Muscle layer of duodenum (tissue), 2 donors: ENCODE results near the gene RSL1D1.
A peak's percentile ranks its signal among the peaks of the same experiment; 100 is the strongest.
"Not testable (repeated sequence)": the region's sequence is repeated elsewhere in the genome, so short reads cannot be mapped to it uniquely, and the experiment has no call there.

ENCODE experiments used
- H3K27ac ChIP-seq: one replicate; pipeline ENCODE4 v1.7.0; 2013; ENCODE audit warnings: mild to moderate bottlenecking, low read length
- H3K27me3 ChIP-seq: one replicate; pipeline ENCODE4 v1.7.0; 2013; ENCODE audit warnings: low read depth, mild to moderate bottlenecking, control low read depth, low read length
- H3K36me3 ChIP-seq, 2 donors: one replicate each; pipeline ENCODE4 v1.7.0; 2013; ENCODE audit warnings: low read length in 2 of 2, control low read depth in 1 of 2, mild to moderate bottlenecking in 1 of 2; ENCODE audit not compliant: insufficient read depth in 2 of 2, control insufficient read depth in 1 of 2
- H3K4me1 ChIP-seq, 2 donors: one replicate each; pipeline ENCODE4 v1.7.0; 2013; ENCODE audit warnings: low read length in 2 of 2, mild to moderate bottlenecking in 2 of 2, control low read depth in 1 of 2, moderate library complexity in 1 of 2; ENCODE audit not compliant: insufficient read depth in 2 of 2, control insufficient read depth in 1 of 2
- H3K4me3 ChIP-seq, 2 donors: one replicate each; pipeline ENCODE4 v1.7.0; 2013; ENCODE audit warnings: low read length in 2 of 2, low read depth in 1 of 2, mild to moderate bottlenecking in 1 of 2
- H3K9me3 ChIP-seq, 2 donors: one replicate each; pipeline ENCODE4 v1.7.0; 2013; ENCODE audit warnings: low read length in 2 of 2, control low read depth in 1 of 2, mild to moderate bottlenecking in 1 of 2; ENCODE audit not compliant: control insufficient read depth in 1 of 2
- donor health status: healthy.

Gene RSL1D1

GRCh38 chr16:11818970-11819369 is 32.4 kb downstream of the RSL1D1 start:
- not testable (repeated sequence) for H3K27ac ChIP-seq, H3K36me3 ChIP-seq, H3K27me3 ChIP-seq, H3K4me1 ChIP-seq, H3K9me3 ChIP-seq, H3K4me3 ChIP-seq

- Histone ChIP-seq H3K27me3 (no peaks in the 10 kb centered on the region), H3K27ac (no peak overlapping the region), H3K4me3 (no peak overlapping the region), H3K36me3 (no peaks in the 10 kb centered on the region), H3K4me1 (no peaks in the 10 kb centered on the region), H3K9me3 (no peaks in the 10 kb centered on the region)
These were observed 35.2 kb downstream of the RSL1D1 start for GRCh38 chr16:11816123-11816522.

GRCh38 chr16:11814800-11815199 is 36.5 kb downstream of the RSL1D1 start:
- H3K4me3 ChIP-seq, H3K27me3 ChIP-seq, H3K36me3 ChIP-seq, H3K4me1 ChIP-seq, H3K27ac ChIP-seq, H3K9me3 ChIP-seq: not testable (repeated sequence)

- Histone ChIP-seq H3K4me3 (no peak overlapping the region), H3K4me1 (no peaks in the 10 kb centered on the region), H3K27me3 (no peaks in the 10 kb centered on the region), H3K9me3 (no peaks in the 10 kb centered on the region), H3K27ac (no peak overlapping the region), H3K36me3 (no peaks in the 10 kb centered on the region)
These were observed 44.6 kb downstream of the RSL1D1 start for GRCh38 chr16:11806721-11807120.

GRCh38 chr16:11805556-11805955 is 45.8 kb downstream of the RSL1D1 start:
- no peaks in the 10 kb centered on the region for H3K36me3 ChIP-seq
- H3K27ac ChIP-seq, result no peak overlapping the region
- no peaks in the 10 kb centered on the region for H3K27me3 ChIP-seq
- H3K4me3 ChIP-seq, result no peak overlapping the region
- H3K9me3 ChIP-seq, result no peaks in the 10 kb centered on the region
- no peaks in the 10 kb centered on the region for H3K4me1 ChIP-seq

GRCh38 chr16:11801481-11802021 is 49.8 kb downstream of the RSL1D1 start:
- Histone ChIP-seq H3K9me3 (no peaks in the 10 kb centered on the region), H3K4me3 (no peak overlapping the region), H3K27ac (no peak overlapping the region), H3K4me1 (peaks cover 0 to 16% of the 10 kb centered on the region in 2 donors), H3K36me3 (peaks cover 0 to 5% of the 10 kb centered on the region in 2 donors), H3K27me3 (no peaks in the 10 kb centered on the region)

GRCh38 chr16:11800382-11800718 is 51.0 kb downstream of the RSL1D1 start:
- H3K27ac ChIP-seq, result no peak overlapping the region
- peaks cover 0 to 5% of the 10 kb centered on the region in 2 donors for H3K36me3 ChIP-seq
- H3K9me3 ChIP-seq, result no peaks in the 10 kb centered on the region
- H3K4me3 ChIP-seq, result no peak overlapping the region
- no peaks in the 10 kb centered on the region for H3K27me3 ChIP-seq
- H3K4me1 ChIP-seq, result peaks cover 0 to 21% of the 10 kb centered on the region in 2 donors

- Histone ChIP-seq H3K27me3 (no peaks in the 10 kb centered on the region), H3K9me3 (no peaks in the 10 kb centered on the region), H3K36me3 (peaks cover 0 to 5% of the 10 kb centered on the region in 2 donors), H3K27ac (no peak overlapping the region), H3K4me3 (no peak overlapping the region), H3K4me1 (peaks cover 4 to 28% of the 10 kb centered on the region in 2 donors)
These were observed 51.6 kb downstream of the RSL1D1 start for GRCh38 chr16:11799509-11800381.

GRCh38 chr16:11799017-11799381 is 52.3 kb downstream of the RSL1D1 start:
- no peaks in the 10 kb centered on the region for H3K27me3 ChIP-seq
- H3K4me3 ChIP-seq, result no peak overlapping the region
- peaks cover 8 to 35% of the 10 kb centered on the region in 2 donors for H3K4me1 ChIP-seq
- H3K36me3 ChIP-seq, result peaks cover 0 to 5% of the 10 kb centered on the region in 2 donors
- H3K9me3 ChIP-seq, result no peaks in the 10 kb centered on the region
- H3K27ac ChIP-seq, result no peak overlapping the region

GRCh38 chr16:11797957-11798299 is 53.4 kb downstream of the RSL1D1 start:
- Histone ChIP-seq H3K36me3 (peaks cover 0 to 5% of the 10 kb centered on the region in 2 donors), H3K4me1 (peaks cover 13 to 45% of the 10 kb centered on the region in 2 donors), H3K27me3 (no peaks in the 10 kb centered on the region), H3K9me3 (no peaks in the 10 kb centered on the region), H3K4me3 (peak overlapping the region; percentile 82 to 92), H3K27ac (peak overlapping the region; percentile 99)

- Histone ChIP-seq H3K36me3 (peaks cover 0 to 5% of the 10 kb centered on the region in 2 donors), H3K27me3 (no peaks in the 10 kb centered on the region), H3K9me3 (no peaks in the 10 kb centered on the region), H3K27ac (peak within 1 kb of the TSS; percentile 99), H3K4me3 (peak within 1 kb of the TSS; percentile 82 to 92), H3K4me1 (peaks cover 17 to 50% of the 10 kb centered on the region in 2 donors)
These were observed 54.0 kb downstream of the RSL1D1 start, which contains the start of gene ZC3H7A for GRCh38 chr16:11797166-11797956. TSS of gene ZC3H7A (minus strand) at chr16:11797258. CDS start at chr16:11782354, 14,904 bp downstream.
